Endometrial microvascular endothelial cells (primary cell): ENCODE measurements around the gene LRP1. TPM values are rescaled to one million over a fixed set of nuclear protein-coding genes. Genes with fewer than 3 reads are reported as not detected.

Experiments used
- in situ Hi-C: cut with HindIII; loops from 2 replicates; pipeline ENCODE4 v1.10.0; 2017; ENCODE audit warnings: low sequenced_read_pairs, low pct_unique_long_range_greater_than_20kb; ENCODE audit errors: inconsistent ontology term
- total RNA-seq: library from RNA; depleted of rRNA; stranded (reverse); fragments of >200 nt; gene quantifications from one replicate; pipeline ENCODE4 v1.2.3, GENCODE V29; 2015; ENCODE audit errors: inconsistent ontology term

The LRP1 gene
- total RNA-seq = 3.1 TPM

- in situ Hi-C loops = no loop called here
Observed at GRCh38 chr12:57127726-57128518, at the start of gene LRP1. TSS of gene LRP1 (plus strand) at chr12:57128483. CDS start at chr12:57128965, 482 bp downstream.

- in situ Hi-C loops = no loop called here
Observed at GRCh38 chr12:57078519-57079404, 49.5 kb upstream of the LRP1 start, which contains the start of gene NEMP1. TSS of gene NEMP1 (minus strand) at chr12:57078791. CDS start at chr12:57078745, 46 bp downstream.

- in situ Hi-C loops = no loop called here
Observed at GRCh38 chr12:57079821-57080220, 48.5 kb upstream of the LRP1 start.

- in situ Hi-C loops = no loop called here
Observed at GRCh38 chr12:57080855-57081254, 47.4 kb upstream of the LRP1 start.

GRCh38 chr12:57085999-57086492, 42.2 kb upstream of the LRP1 start:
- in situ Hi-C loops = no loop called here

- in situ Hi-C loops = no loop called here
Observed at GRCh38 chr12:57086493-57087009, 41.7 kb upstream of the LRP1 start.

GRCh38 chr12:57087010-57087690, 41.1 kb upstream of the LRP1 start:
- in situ Hi-C loops = no loop called here

- in situ Hi-C loops = no loop called here
Observed at GRCh38 chr12:57087691-57088353, 40.5 kb upstream of the LRP1 start.

GRCh38 chr12:57088354-57089270, 39.7 kb upstream of the LRP1 start, which contains the start of gene NAB2:
TSS of gene NAB2 (plus strand) at chr12:57089114. CDS start at chr12:57089272, 158 bp downstream.
- in situ Hi-C loops = no loop called here

GRCh38 chr12:57089271-57090245, 38.7 kb upstream of the LRP1 start:
- in situ Hi-C loops = no loop called here

- in situ Hi-C loops = no loop called here
Observed at GRCh38 chr12:57090490-57090889, 37.8 kb upstream of the LRP1 start.

- in situ Hi-C loops = no loop called here
Observed at GRCh38 chr12:57090924-57091637, 37.2 kb upstream of the LRP1 start.

GRCh38 chr12:57091638-57092528, 36.4 kb upstream of the LRP1 start:
- in situ Hi-C loops = no loop called here

GRCh38 chr12:57092529-57092862, 35.8 kb upstream of the LRP1 start:
- in situ Hi-C loops = no loop called here

- in situ Hi-C loops = no loop called here
Observed at GRCh38 chr12:57092876-57093414, 35.3 kb upstream of the LRP1 start.
